Measurements from ENCODE around the gene KCNE2. TPM values are rescaled to one million over a fixed set of nuclear protein-coding genes. Genes with fewer than 3 reads are reported as not detected.

Gene KCNE2
- not detected in 2 replicates for total RNA-seq (2012; rRNA removed)

GRCh38 chr21:34363733-34364132, at the start of gene KCNE2:
TSS of gene KCNE2 (plus strand) at chr21:34364006. CDS start at chr21:34370479, 6,473 bp downstream.
- no peak within 1 kb of the TSS for H3K9ac ChIP-seq (ENCODE audit: low read depth, low read length)

GRCh38 chr21:34319585-34319984, 44.2 kb upstream of the KCNE2 start:
- no peaks in the 10 kb centered on the region for H3K9me3 ChIP-seq (replicated peaks; ENCODE audit: low read length)
- no peak overlapping the region for H3K9ac ChIP-seq (ENCODE audit: low read depth, low read length)
- no peak overlapping the region for H3K4me2 ChIP-seq (ENCODE audit: low read length)
- peaks cover 61% of the 10 kb centered on the region for H3K27me3 ChIP-seq (ENCODE audit: control insufficient read depth, insufficient read depth, low read length)
- H3K4me3 ChIP-seq (ENCODE audit: low read length), result no peak overlapping the region
- H3K4me1 ChIP-seq (ENCODE audit: control insufficient read depth, insufficient read depth, low read length), result no peaks in the 10 kb centered on the region
- H3K36me3 ChIP-seq (ENCODE audit: insufficient read depth, low read length), result no peaks in the 10 kb centered on the region

More at GRCh38 chr21:34363733-34364132, at the start of gene KCNE2:
- Histone ChIP-seq H3K4me3 (ENCODE audit: low read length) (no peak within 1 kb of the TSS), H3K4me1 (ENCODE audit: control insufficient read depth, insufficient read depth, low read length) (no peaks in the 10 kb centered on the region), H3K27me3 (ENCODE audit: control insufficient read depth, insufficient read depth, low read length) (peaks cover 32% of the 10 kb centered on the region), H3K36me3 (ENCODE audit: insufficient read depth, low read length) (no peaks in the 10 kb centered on the region), H3K4me2 (ENCODE audit: low read length) (no peak within 1 kb of the TSS), H3K9me3 (replicated peaks; ENCODE audit: low read length) (no peaks in the 10 kb centered on the region)

DNA sequence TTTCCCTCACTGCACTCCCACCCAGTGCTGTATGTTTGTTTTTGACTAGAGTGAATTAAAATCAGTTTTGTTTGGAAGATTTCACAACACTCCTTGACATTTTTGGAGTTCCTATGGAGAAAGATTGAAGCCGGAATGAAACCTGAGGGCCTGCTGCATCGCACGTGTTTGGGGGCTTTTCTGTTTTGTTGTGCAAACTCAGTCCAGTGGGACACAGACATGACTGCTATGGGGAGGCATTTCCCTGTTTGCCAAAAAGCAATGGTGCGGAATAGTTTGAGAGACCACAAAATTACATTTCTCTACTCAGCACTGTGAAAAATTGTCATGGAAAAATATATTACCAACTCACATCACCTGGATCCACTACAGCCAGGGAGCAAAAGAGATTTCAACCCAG, 43.8 kb upstream of the KCNE2 start:
- Histone ChIP-seq H3K4me3 (ENCODE audit: low read length) (no peak overlapping the region), H3K27me3 (ENCODE audit: control insufficient read depth, insufficient read depth, low read length) (peaks cover 63% of the 10 kb centered on the region), H3K9me3 (replicated peaks; ENCODE audit: low read length) (no peaks in the 10 kb centered on the region), H3K36me3 (ENCODE audit: insufficient read depth, low read length) (no peaks in the 10 kb centered on the region), H3K4me1 (ENCODE audit: control insufficient read depth, insufficient read depth, low read length) (no peaks in the 10 kb centered on the region), H3K9ac (ENCODE audit: low read depth, low read length) (no peak overlapping the region), H3K4me2 (ENCODE audit: low read length) (no peak overlapping the region)

DNA sequence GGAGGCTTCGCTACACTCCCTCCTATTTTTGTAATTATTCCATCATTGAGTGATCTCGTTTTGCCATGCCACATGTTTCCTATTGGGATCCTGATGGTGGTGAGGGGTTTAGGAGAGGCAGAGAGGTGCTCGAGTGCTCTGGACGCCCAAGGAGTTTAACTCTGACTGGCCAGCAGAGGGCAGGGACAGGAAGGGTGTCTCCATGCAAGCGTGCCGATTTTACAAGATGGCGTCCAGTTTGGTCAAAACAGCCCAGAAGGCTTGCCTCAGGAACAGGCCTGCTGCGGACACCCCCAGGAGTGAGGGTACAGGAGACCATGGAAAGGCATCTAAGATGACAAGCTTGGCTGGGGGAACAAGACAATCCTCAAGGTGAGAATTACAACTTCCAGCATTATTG, 33.8 kb upstream of the KCNE2 start:
- no peak overlapping the region for H3K4me3 ChIP-seq (ENCODE audit: low read length)
- no peak overlapping the region for H3K9ac ChIP-seq (ENCODE audit: low read depth, low read length)
- no peaks in the 10 kb centered on the region for H3K4me1 ChIP-seq (ENCODE audit: control insufficient read depth, insufficient read depth, low read length)
- no peak overlapping the region for H3K4me2 ChIP-seq (ENCODE audit: low read length)
- no peaks in the 10 kb centered on the region for H3K9me3 ChIP-seq (replicated peaks; ENCODE audit: low read length)
- H3K36me3 ChIP-seq (ENCODE audit: insufficient read depth, low read length), result no peaks in the 10 kb centered on the region
- peaks cover 26% of the 10 kb centered on the region for H3K27me3 ChIP-seq (ENCODE audit: control insufficient read depth, insufficient read depth, low read length)

DNA sequence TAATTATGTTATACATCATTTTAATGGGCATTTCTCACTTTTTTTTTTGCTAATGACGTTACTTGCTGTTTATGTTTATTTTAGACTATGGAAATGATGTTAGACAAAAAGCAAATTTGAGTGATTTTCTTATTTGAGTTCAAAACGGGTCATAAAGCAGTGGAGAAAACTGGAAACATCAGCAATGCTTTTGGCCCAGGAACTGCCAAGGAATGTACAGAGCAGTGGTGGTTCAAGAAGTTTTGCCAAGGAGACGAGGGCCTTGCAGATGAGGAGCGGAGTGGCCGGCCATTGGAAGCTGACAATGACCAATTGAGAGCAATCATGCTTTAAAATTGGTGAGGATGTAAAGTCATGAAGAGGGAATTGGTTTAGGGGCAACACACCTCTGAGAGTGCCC, 32.1 kb upstream of the KCNE2 start:
- Histone ChIP-seq H3K4me3 (ENCODE audit: low read length) (no peak overlapping the region), H3K4me2 (ENCODE audit: low read length) (no peak overlapping the region), H3K9ac (ENCODE audit: low read depth, low read length) (no peak overlapping the region), H3K36me3 (ENCODE audit: insufficient read depth, low read length) (no peaks in the 10 kb centered on the region), H3K27me3 (ENCODE audit: control insufficient read depth, insufficient read depth, low read length) (peaks cover 20% of the 10 kb centered on the region), H3K9me3 (replicated peaks; ENCODE audit: low read length) (no peaks in the 10 kb centered on the region), H3K4me1 (ENCODE audit: control insufficient read depth, insufficient read depth, low read length) (no peaks in the 10 kb centered on the region)

- H3K27me3 ChIP-seq (ENCODE audit: control insufficient read depth, insufficient read depth, low read length), result peaks cover 16% of the 10 kb centered on the region
- H3K4me3 ChIP-seq (ENCODE audit: low read length), result no peak overlapping the region
- H3K9me3 ChIP-seq (replicated peaks; ENCODE audit: low read length), result no peaks in the 10 kb centered on the region
- no peak overlapping the region for H3K9ac ChIP-seq (ENCODE audit: low read depth, low read length)
- no peak overlapping the region for H3K4me2 ChIP-seq (ENCODE audit: low read length)
- H3K36me3 ChIP-seq (ENCODE audit: insufficient read depth, low read length), result no peaks in the 10 kb centered on the region
- H3K4me1 ChIP-seq (ENCODE audit: control insufficient read depth, insufficient read depth, low read length), result no peaks in the 10 kb centered on the region
Observed at GRCh38 chr21:34332347-34332746, 31.5 kb upstream of the KCNE2 start.

DNA sequence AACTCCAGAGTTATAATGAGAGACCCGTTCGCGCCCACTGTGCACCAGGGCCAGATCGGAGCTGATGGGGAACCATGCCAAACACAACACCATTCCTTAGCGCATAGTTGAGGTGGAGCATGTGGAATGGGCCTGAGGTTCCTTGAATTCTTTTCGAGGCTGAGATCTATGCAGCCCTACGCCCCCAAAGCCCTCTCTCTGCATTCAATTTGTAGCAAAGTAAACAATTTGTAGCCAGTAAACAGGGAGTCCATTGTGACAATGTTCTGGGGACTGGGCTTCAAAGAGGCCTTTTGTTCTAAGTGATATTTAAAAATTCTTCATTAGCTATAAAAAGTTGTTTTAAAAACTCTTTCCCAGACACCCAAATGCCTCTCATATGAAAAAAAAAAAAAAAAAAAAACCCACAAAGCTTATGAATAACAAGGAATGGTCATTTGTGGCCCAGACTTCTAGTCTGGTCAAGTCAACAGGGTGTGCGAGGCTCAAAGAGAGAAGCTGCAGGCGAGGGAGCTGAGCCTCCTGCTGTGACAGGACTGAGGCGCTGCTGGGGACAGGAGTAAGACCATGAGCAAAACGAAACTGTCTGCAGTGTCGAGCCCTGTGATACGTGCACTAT, 30.6 kb upstream of the KCNE2 start:
- Histone ChIP-seq H3K4me2 (ENCODE audit: low read length) (no peak overlapping the region), H3K27me3 (ENCODE audit: control insufficient read depth, insufficient read depth, low read length) (peaks cover 19% of the 10 kb centered on the region), H3K4me1 (ENCODE audit: control insufficient read depth, insufficient read depth, low read length) (no peaks in the 10 kb centered on the region), H3K4me3 (ENCODE audit: low read length) (no peak overlapping the region), H3K36me3 (ENCODE audit: insufficient read depth, low read length) (no peaks in the 10 kb centered on the region), H3K9me3 (replicated peaks; ENCODE audit: low read length) (no peaks in the 10 kb centered on the region), H3K9ac (ENCODE audit: low read depth, low read length) (no peak overlapping the region)

GRCh38 chr21:34335316-34335715, 28.5 kb upstream of the KCNE2 start:
- H3K27me3 ChIP-seq (ENCODE audit: control insufficient read depth, insufficient read depth, low read length), result peaks cover 35% of the 10 kb centered on the region
- H3K9ac ChIP-seq (ENCODE audit: low read depth, low read length), result no peak overlapping the region
- H3K4me3 ChIP-seq (ENCODE audit: low read length), result no peak overlapping the region
- no peak overlapping the region for H3K4me2 ChIP-seq (ENCODE audit: low read length)
- no peaks in the 10 kb centered on the region for H3K9me3 ChIP-seq (replicated peaks; ENCODE audit: low read length)
- H3K4me1 ChIP-seq (ENCODE audit: control insufficient read depth, insufficient read depth, low read length), result no peaks in the 10 kb centered on the region
- H3K36me3 ChIP-seq (ENCODE audit: insufficient read depth, low read length), result no peaks in the 10 kb centered on the region

- Histone ChIP-seq H3K9ac (ENCODE audit: low read depth, low read length) (no peak overlapping the region), H3K36me3 (ENCODE audit: insufficient read depth, low read length) (no peaks in the 10 kb centered on the region), H3K27me3 (ENCODE audit: control insufficient read depth, insufficient read depth, low read length) (peaks cover 36% of the 10 kb centered on the region), H3K4me2 (ENCODE audit: low read length) (no peak overlapping the region), H3K4me1 (ENCODE audit: control insufficient read depth, insufficient read depth, low read length) (no peaks in the 10 kb centered on the region), H3K9me3 (replicated peaks; ENCODE audit: low read length) (no peaks in the 10 kb centered on the region), H3K4me3 (ENCODE audit: low read length) (no peak overlapping the region)
Observed at GRCh38 chr21:34336245-34336644, 27.6 kb upstream of the KCNE2 start.

GRCh38 chr21:34336756-34337391, 26.9 kb upstream of the KCNE2 start:
- no peaks in the 10 kb centered on the region for H3K9me3 ChIP-seq (replicated peaks; ENCODE audit: low read length)
- H3K4me1 ChIP-seq (ENCODE audit: control insufficient read depth, insufficient read depth, low read length), result no peaks in the 10 kb centered on the region
- no peak overlapping the region for H3K4me2 ChIP-seq (ENCODE audit: low read length)
- peaks cover 41% of the 10 kb centered on the region for H3K27me3 ChIP-seq (ENCODE audit: control insufficient read depth, insufficient read depth, low read length)
- H3K36me3 ChIP-seq (ENCODE audit: insufficient read depth, low read length), result no peaks in the 10 kb centered on the region
- H3K4me3 ChIP-seq (ENCODE audit: low read length), result no peak overlapping the region
- H3K9ac ChIP-seq (ENCODE audit: low read depth, low read length), result no peak overlapping the region

- Histone ChIP-seq H3K4me3 (ENCODE audit: low read length) (no peak overlapping the region), H3K36me3 (ENCODE audit: insufficient read depth, low read length) (no peaks in the 10 kb centered on the region), H3K9me3 (replicated peaks; ENCODE audit: low read length) (no peaks in the 10 kb centered on the region), H3K9ac (ENCODE audit: low read depth, low read length) (no peak overlapping the region), H3K27me3 (ENCODE audit: control insufficient read depth, insufficient read depth, low read length) (peaks cover 44% of the 10 kb centered on the region), H3K4me2 (ENCODE audit: low read length) (no peak overlapping the region), H3K4me1 (ENCODE audit: control insufficient read depth, insufficient read depth, low read length) (no peaks in the 10 kb centered on the region)
Observed at GRCh38 chr21:34337741-34338140, 26.1 kb upstream of the KCNE2 start.

GRCh38 chr21:34338226-34338625, 25.6 kb upstream of the KCNE2 start:
- H3K4me2 ChIP-seq (ENCODE audit: low read length), result no peak overlapping the region
- no peaks in the 10 kb centered on the region for H3K36me3 ChIP-seq (ENCODE audit: insufficient read depth, low read length)
- H3K4me3 ChIP-seq (ENCODE audit: low read length), result no peak overlapping the region

More at GRCh38 chr21:34338226-34338625, 25.6 kb upstream of the KCNE2 start:
- H3K9me3 ChIP-seq (replicated peaks; ENCODE audit: low read length), result no peaks in the 10 kb centered on the region
- H3K9ac ChIP-seq (ENCODE audit: low read depth, low read length), result no peak overlapping the region
- peaks cover 49% of the 10 kb centered on the region for H3K27me3 ChIP-seq (ENCODE audit: control insufficient read depth, insufficient read depth, low read length)
- H3K4me1 ChIP-seq (ENCODE audit: control insufficient read depth, insufficient read depth, low read length), result no peaks in the 10 kb centered on the region

Data from skeletal muscle satellite cell (primary cell).